ENCODE data around the gene ATP6V0D1. TPM values are rescaled to one million over a fixed set of nuclear protein-coding genes. Genes with fewer than 3 reads are reported as not detected.

The ATP6V0D1 gene
- total and polyA plus RNA-seq, 2 experiments from 2014 or later = 20.6 to 68.7 TPM

- TF ChIP-seq CTCF (conservative IDR thresholded peaks at IDR 0.05; ENCODE audit: low read depth in 2 of 2) = no peak
- no peak for TF ChIP-seq ZNF331 (CRISPR knock-in tag; IDR thresholded peaks at IDR 0.05; ENCODE audit: low read depth)
- TF ChIP-seq NANOG (IDR thresholded peaks at IDR 0.05; ENCODE audit: borderline replicate concordance) = no peak
- no peak for TF ChIP-seq JUNB (IDR thresholded peaks at IDR 0.05; ENCODE audit: unreplicated experiment)
Measured at GRCh38 chr16:67441907-67442306, 39.0 kb downstream of the ATP6V0D1 start (continued).

GRCh38 chr16:67441271-67441753 is 39.6 kb downstream of the ATP6V0D1 start:
- ATAC-seq (no peak), DNase-seq (ENCODE audit: low spot score) (no peak)
- no peaks in the 10 kb centered on the region for H3K9me3 Mint-ChIP-seq
- peaks cover 10% of the 10 kb centered on the region for H3K4me1 Mint-ChIP-seq
- no peak overlapping the region for H3K27ac Mint-ChIP-seq
- no peak overlapping the region for H3K4me3 ChIP-seq
- H3K4me2 ChIP-seq = no peak overlapping the region
- H3K27me3 Mint-ChIP-seq (ENCODE audit: insufficient read depth, low read depth, poor library complexity) = peaks cover 21% of the 10 kb centered on the region
- H3K36me3 ChIP-seq (ENCODE audit: insufficient read depth) = peaks cover 3% of the 10 kb centered on the region; the same call in 1 of the 2 replicates
- no peaks in the 10 kb centered on the region for H3K4me1 ChIP-seq (ENCODE audit: insufficient read depth)
- no peak overlapping the region for H3K27ac ChIP-seq (ENCODE audit: low read depth)
- H3K9me2 ChIP-seq (ENCODE audit: insufficient read depth) = no peaks in the 10 kb centered on the region
- H2AFZ ChIP-seq = no peak overlapping the region
- H4K20me1 ChIP-seq (replicated peaks; ENCODE audit: insufficient read depth) = no peaks in the 10 kb centered on the region; the same call in 1 of the 2 replicates
- H3K36me3 Mint-ChIP-seq (ENCODE audit: low read depth) = peaks cover 19% of the 10 kb centered on the region
- no peak overlapping the region for H3K4me3 Mint-ChIP-seq
- no peaks in the 10 kb centered on the region for H3F3A ChIP-seq (replicated peaks; ENCODE audit: low read depth)
- H3K27me3 ChIP-seq (ENCODE audit: insufficient read depth) = no peaks in the 10 kb centered on the region
- H3K79me2 ChIP-seq (replicated peaks; ENCODE audit: insufficient read depth) = no peaks in the 10 kb centered on the region
- TF ChIP-seq ZNF462 (CRISPR knock-in tag; IDR thresholded peaks at IDR 0.05) (no peak), EZH2phosphoT487 (IDR thresholded peaks at IDR 0.05; ENCODE audit: unreplicated experiment) (no peak), EZH2 (IDR thresholded peaks at IDR 0.05; ENCODE audit: low read depth, unreplicated experiment) (no peak), CREB1 (CRISPR knock-in tag; IDR thresholded peaks at IDR 0.05; ENCODE audit: low read depth) (no peak), REST (IDR thresholded peaks at IDR 0.05; ENCODE audit: unreplicated experiment) (no peak), ETS1 (IDR thresholded peaks at IDR 0.05) (no peak), POLR2AphosphoS5 (IDR thresholded peaks at IDR 0.05; ENCODE audit: low read depth) (no peak)
